Thyroid gland (tissue), 4 donors: ENCODE data around the gene CBX1.

Experiments used
- POLR2A ChIP-seq, 2 donors: fragments of 450-650 bp; IDR thresholded peaks; one replicate each; pipeline ENCODE4 v1.6.1; 2017; ENCODE audit warnings: antibody characterized with exemption in 2 of 2, mild to moderate bottlenecking in 2 of 2, moderate library complexity in 1 of 2
- TF ChIP-seq, protein P1 (sequence below), 6 experiments: fragments of 200-600 bp in 3 of 6; fragments of 450-650 bp in 3 of 6; sonication (generic) in 3 of 6; IDR thresholded peaks; one replicate each; pipeline ENCODE4 v1.5.1; 2016 to 2019; ENCODE audit warnings: antibody characterized with exemption in 6 of 6, mild to moderate bottlenecking in 2 of 6, inconsistent platforms in 1 of 6, moderate library complexity in 1 of 6

DNA sequence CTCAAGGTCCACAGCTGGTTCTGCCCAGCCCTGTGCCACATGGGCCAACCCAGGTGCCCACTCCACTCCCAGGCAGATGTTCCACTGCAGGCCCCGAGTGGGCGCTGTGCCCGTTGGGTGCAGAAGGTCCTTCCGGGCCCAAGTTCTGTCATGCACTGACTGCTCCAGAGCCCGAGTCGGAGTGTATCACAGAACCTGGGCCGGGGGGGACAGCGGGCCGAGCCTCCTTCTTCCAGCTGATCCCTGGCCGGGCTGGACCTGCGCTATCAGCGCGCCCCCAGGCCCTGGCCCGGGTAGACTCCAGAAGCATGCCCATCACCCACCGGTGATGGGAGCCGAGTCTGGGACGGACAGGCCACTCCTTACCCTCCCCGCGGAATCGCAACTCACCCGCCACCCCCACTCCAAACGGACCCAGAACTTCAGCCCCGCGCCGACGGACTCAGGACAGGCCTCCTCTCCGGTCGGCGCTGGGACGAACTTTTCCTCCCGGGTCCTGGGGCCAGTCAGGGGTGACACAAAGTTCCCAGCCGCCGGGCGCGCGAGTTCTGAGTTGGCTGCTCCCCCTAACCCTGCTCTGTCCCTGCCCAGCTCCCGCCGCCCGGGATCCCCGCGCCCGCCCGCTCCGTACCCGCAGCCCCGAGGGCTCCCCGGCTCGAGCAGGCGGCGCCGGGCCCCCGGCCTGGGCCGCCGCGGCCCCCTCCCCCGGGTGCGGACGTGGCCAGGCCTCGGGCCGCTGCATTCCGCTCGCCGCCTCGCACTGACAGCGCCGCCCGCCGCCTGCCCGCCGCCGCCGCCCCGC lies 64.0 kb downstream of the CBX1 start, which contains the start of gene COPZ2:
- TF ChIP-seq, protein P1, sequence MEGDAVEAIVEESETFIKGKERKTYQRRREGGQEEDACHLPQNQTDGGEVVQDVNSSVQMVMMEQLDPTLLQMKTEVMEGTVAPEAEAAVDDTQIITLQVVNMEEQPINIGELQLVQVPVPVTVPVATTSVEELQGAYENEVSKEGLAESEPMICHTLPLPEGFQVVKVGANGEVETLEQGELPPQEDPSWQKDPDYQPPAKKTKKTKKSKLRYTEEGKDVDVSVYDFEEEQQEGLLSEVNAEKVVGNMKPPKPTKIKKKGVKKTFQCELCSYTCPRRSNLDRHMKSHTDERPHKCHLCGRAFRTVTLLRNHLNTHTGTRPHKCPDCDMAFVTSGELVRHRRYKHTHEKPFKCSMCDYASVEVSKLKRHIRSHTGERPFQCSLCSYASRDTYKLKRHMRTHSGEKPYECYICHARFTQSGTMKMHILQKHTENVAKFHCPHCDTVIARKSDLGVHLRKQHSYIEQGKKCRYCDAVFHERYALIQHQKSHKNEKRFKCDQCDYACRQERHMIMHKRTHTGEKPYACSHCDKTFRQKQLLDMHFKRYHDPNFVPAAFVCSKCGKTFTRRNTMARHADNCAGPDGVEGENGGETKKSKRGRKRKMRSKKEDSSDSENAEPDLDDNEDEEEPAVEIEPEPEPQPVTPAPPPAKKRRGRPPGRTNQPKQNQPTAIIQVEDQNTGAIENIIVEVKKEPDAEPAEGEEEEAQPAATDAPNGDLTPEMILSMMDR (IDR thresholded peaks at IDR 0.05): peak; percentile 26 to 67 (median 56)
- no peak for TF ChIP-seq POLR2A (IDR thresholded peaks at IDR 0.05)
